PC-9 (cell line): ENCODE results near the gene HOXC6.

Experiments used
- CTCF ChIP-seq: fragments of 200-600 bp; sonication (generic); conservative IDR thresholded peaks from 2 replicates; pipeline ENCODE4 v1.6.1; 2017; ENCODE audit warnings: mixed run types, antibody characterized with exemption, mild to moderate bottlenecking, moderate library complexity
- EZH2 ChIP-seq: fragments of 200-600 bp; sonication (generic); IDR thresholded peaks from 2 replicates; pipeline ENCODE4 v1.8.0; 2017; ENCODE audit warnings: antibody characterized with exemption, low read depth

GRCh38 chr12:54045868-54046521 is 17.8 kb downstream of the HOXC6 start:
- TF ChIP-seq EZH2 (no peak), CTCF (no peak)
